Subcutaneous adipose tissue (tissue), 4 donors: ENCODE results near the gene PIKFYVE. TPM values are rescaled to one million over a fixed set of nuclear protein-coding genes. Genes with fewer than 3 reads are reported as not detected.

ENCODE experiments used
- total RNA-seq, 4 donors: library from RNA; depleted of rRNA; stranded (reverse); fragments of >200 nt; gene quantifications; one replicate each; pipeline ENCODE4 v1.1.0, GENCODE V29; 2016
- TF ChIP-seq, protein P1 (sequence below): fragments of 450-650 bp; IDR thresholded peaks from one replicate; pipeline ENCODE4 v1.5.1; 2016; ENCODE audit warnings: low read depth, mild to moderate bottlenecking, control low read depth, antibody characterized with exemption, moderate library complexity

The PIKFYVE gene
- total RNA-seq, 4 donors from 2014 or later: 37.5 to 55.3 (median 43.3) TPM

GRCh38 chr2:208369091-208369490 is 103.0 kb downstream of the PIKFYVE start:
- TF ChIP-seq, protein P1, sequence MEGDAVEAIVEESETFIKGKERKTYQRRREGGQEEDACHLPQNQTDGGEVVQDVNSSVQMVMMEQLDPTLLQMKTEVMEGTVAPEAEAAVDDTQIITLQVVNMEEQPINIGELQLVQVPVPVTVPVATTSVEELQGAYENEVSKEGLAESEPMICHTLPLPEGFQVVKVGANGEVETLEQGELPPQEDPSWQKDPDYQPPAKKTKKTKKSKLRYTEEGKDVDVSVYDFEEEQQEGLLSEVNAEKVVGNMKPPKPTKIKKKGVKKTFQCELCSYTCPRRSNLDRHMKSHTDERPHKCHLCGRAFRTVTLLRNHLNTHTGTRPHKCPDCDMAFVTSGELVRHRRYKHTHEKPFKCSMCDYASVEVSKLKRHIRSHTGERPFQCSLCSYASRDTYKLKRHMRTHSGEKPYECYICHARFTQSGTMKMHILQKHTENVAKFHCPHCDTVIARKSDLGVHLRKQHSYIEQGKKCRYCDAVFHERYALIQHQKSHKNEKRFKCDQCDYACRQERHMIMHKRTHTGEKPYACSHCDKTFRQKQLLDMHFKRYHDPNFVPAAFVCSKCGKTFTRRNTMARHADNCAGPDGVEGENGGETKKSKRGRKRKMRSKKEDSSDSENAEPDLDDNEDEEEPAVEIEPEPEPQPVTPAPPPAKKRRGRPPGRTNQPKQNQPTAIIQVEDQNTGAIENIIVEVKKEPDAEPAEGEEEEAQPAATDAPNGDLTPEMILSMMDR: no peak

DNA sequence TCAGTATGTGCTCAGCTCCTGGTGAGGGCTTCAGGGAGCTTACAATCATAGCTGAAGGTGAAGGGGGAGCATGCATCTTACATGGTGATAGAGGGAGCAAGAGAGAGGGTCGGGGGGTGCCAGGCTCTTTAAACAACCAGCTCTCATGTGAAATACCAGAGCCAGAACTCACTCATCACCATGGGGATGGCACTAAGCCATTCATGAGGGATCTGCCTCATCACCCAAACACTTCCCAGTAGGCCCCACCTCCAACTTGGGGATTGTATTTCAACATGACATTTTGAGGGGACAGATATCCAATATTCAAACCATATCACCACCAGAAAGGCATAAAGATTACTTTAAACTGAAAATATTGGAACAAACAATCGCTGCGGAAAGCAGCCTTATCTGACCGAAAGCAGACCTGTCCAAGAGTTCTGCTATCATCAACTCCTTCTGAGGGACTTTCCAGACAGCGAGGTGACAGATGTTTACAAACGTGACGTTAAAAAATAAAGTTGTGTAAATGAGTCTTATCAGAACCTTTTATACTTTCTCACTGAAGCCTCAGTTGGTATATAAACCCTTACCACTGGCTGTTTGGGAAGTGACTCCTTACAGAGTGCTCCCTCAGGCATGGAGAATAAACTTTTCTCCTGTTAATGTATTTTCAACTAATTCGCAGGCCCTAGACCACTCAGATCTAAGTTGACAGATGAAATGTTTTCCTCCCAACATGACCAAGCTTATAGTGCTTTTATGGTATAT is 105.0 kb downstream of the PIKFYVE start:
- TF ChIP-seq, protein P1: no peak

DNA sequence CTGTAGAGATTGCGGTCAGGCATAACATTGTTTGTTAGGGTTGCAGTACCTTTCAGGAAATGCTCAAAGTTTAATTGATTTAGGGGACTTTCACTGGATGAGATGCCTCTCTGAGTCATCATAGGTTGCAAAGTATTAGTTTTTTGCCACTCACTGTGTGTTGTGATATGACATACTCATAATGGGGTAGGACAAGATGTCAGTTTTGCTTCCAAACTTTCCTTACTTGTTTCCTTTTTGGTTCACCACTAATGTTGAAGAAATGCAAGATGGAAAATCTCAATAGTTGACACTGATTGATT is 105.5 kb downstream of the PIKFYVE start:
- TF ChIP-seq, protein P1: no peak

DNA sequence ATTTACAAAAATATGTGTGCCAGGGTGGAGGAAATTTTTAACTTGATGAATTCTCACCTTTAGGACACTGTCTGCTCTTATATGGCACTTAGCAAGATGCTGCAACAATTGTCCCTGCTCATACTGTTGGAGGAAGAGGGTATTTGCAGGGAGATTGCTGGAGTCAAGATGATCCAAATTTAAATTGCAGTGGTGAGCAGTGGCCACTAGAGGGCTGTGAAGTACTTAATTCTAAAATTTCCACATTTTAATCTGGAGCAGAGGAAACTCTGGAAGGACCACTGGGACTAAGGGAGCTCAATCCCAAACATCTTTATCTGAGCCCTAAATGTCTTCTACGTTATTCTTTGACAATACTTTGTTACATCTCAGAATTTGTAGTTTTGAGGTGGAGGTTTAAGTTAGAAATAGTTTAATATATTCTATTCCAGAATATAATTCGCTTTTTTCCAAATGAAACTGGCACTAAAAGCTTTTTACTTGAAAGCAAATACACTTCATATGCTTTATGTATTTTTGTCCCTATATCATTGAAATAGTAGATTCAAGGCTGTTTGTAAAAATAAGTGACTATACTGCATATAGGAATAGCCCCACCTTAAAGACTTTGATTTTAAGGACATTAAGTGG is 107.5 kb downstream of the PIKFYVE start:
- TF ChIP-seq, protein P1: no peak

DNA sequence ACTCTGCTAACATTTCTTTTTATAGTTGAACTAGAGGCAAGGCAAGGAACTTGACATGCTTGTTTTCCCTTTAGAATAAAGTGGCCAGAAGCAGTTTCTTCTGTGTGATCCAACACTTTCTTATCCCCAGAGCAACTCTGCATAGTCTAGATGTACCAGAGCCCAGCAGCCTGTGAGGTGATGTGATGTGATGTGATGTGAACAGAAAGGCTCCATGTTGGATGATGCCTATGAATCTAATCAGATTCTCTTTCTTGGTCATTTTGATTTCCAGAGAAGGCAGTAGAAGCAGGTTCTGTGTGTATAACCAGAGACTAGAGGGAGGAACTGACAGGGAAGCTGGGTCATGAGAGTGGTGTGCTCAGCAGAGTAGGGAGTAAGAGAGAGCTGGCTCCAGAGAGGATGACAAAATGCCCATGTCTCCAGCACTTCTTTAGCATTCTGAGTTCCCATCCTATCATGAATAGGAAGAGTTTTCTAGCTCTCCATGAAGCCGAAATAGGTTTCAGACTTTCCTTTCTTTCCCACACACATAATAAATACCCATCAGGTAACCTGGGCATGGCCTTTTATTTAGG is 109.5 kb downstream of the PIKFYVE start:
- TF ChIP-seq, protein P1: no peak

- TF ChIP-seq, protein P1: no peak
These were observed 113.1 kb downstream of the PIKFYVE start for GRCh38 chr2:208379192-208379591.

DNA sequence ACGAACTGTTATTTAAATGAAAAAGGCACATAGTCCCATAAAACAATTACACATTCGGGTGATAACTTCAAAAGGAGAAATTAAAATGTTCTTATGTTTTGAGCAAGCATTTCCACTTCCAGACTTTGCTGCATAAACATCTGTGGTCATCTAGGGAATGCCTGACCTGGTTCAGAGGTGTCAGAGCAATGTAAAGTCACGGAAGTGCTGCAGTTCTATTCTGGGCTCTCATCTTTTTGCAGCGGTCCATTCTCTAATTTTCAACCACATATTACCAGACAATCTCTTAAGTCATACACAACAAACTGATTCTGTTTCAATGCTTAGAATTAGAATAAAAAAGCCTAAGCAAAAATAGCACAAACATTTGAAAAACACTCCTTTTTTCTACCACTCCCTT is 118.6 kb downstream of the PIKFYVE start:
- TF ChIP-seq, protein P1: no peak
